ENCODE results near the gene GRID2IP.

Gene GRID2IP

GRCh38 chr7:6563936-6564770, 12.9 kb upstream of the GRID2IP start:
- no peak for DNase-seq (ENCODE audit: low spot score)
- no peak for FAIRE-seq

GRCh38 chr7:6562106-6562505, 10.8 kb upstream of the GRID2IP start:
- DNase-seq (ENCODE audit: low spot score) (no peak), FAIRE-seq (peak; percentile 68)

GRCh38 chr7:6559896-6560295, 8.6 kb upstream of the GRID2IP start:
- FAIRE-seq (peak; percentile 86), DNase-seq (ENCODE audit: low spot score) (no peak)

GRCh38 chr7:6558837-6559236, 7.6 kb upstream of the GRID2IP start:
- DNase-seq (ENCODE audit: low spot score) (peak; percentile 84), FAIRE-seq (peak; percentile 53)

- FAIRE-seq (peak; percentile 70), DNase-seq (ENCODE audit: low spot score) (no peak)
Measured at GRCh38 chr7:6556196-6556595, 4.9 kb upstream of the GRID2IP start.

- no peak for DNase-seq (ENCODE audit: low spot score)
- no peak for FAIRE-seq
Measured at GRCh38 chr7:6554848-6555247, 3.6 kb upstream of the GRID2IP start.

GRCh38 chr7:6553448-6554044, 2.3 kb upstream of the GRID2IP start:
- DNase-seq (ENCODE audit: low spot score) = no peak
- FAIRE-seq = peak; percentile 86

GRCh38 chr7:6547400-6547799, 3.9 kb downstream of the GRID2IP start:
- FAIRE-seq = no peak
- no peak for DNase-seq (ENCODE audit: low spot score)

GRCh38 chr7:6546498-6547251, 4.6 kb downstream of the GRID2IP start:
- peak; percentile 91 for FAIRE-seq
- no peak for DNase-seq (ENCODE audit: low spot score)

- FAIRE-seq (peak; percentile 20), DNase-seq (ENCODE audit: low spot score) (no peak)
Measured at GRCh38 chr7:6545398-6546126, 5.7 kb downstream of the GRID2IP start.

- FAIRE-seq = no peak
- DNase-seq (ENCODE audit: low spot score) = no peak
Measured at GRCh38 chr7:6542368-6542767, 8.9 kb downstream of the GRID2IP start.

- FAIRE-seq = peak; percentile 93
- DNase-seq (ENCODE audit: low spot score) = peak; percentile 91
Measured at GRCh38 chr7:6536262-6537260, 14.7 kb downstream of the GRID2IP start.

- FAIRE-seq (peak; percentile 96), DNase-seq (ENCODE audit: low spot score) (no peak)
Measured at GRCh38 chr7:6533893-6534495, 17.3 kb downstream of the GRID2IP start.

- FAIRE-seq (peak; percentile 96), DNase-seq (ENCODE audit: low spot score) (no peak)
Measured at GRCh38 chr7:6532516-6532915, 18.7 kb downstream of the GRID2IP start.

- DNase-seq (ENCODE audit: low spot score) (no peak), FAIRE-seq (peak; percentile 74)
Measured at GRCh38 chr7:6531492-6532279, 19.6 kb downstream of the GRID2IP start.

GRCh38 chr7:6530626-6531491, 20.4 kb downstream of the GRID2IP start:
- DNase-seq (ENCODE audit: low spot score) (peak; percentile 77), FAIRE-seq (peak; percentile 85)

GRCh38 chr7:6529643-6530042, 21.6 kb downstream of the GRID2IP start:
- FAIRE-seq (peak; percentile 75), DNase-seq (ENCODE audit: low spot score) (no peak)

Data from urothelium cell line (cell line).